ENCODE data around the gene DDX52. TPM values are rescaled to one million over a fixed set of nuclear protein-coding genes. Genes with fewer than 3 reads are reported as not detected.
A peak's percentile ranks its signal among the peaks of the same experiment; 100 is the strongest.
"Not testable (repeated sequence)": the region's sequence is repeated elsewhere in the genome, so short reads cannot be mapped to it uniquely, and the experiment has no call there.

DDX52 gene
- total RNA-seq, 4 donors from 2014 or later: 13.1 to 16.9 (median 14.7) TPM

DNA sequence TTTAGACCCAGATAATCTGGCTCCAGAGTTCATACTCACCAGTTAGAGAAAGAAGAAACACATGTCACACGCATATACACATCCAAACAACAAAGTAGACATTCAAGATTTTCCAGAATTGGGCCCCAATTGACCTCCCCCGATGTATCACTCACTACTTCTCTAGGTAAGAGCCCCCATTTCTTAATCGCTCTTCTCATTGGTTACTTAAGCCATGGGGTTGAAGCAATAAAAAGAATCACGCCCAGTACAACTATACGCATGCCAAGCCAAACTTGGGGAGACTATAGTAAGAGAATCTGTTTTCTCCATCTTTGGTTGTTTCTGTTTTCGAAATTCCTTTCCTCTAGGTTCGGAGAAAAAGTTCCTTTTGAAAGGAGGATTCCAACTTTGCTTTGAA, 565 bp downstream of the DDX52 start:
- ATAC-seq: peak; percentile 31 to 56
- intact Hi-C loops (cut with DNase I; ENCODE audit: low total_unique reads): loop anchor here (2.0 kb wide), 1 partner anchor 34 kb away; the partner anchor contains the start of gene SYNRG
- in situ Hi-C loops (cut with MboI; ENCODE audit: low sequenced_read_pairs in 4 of 4): no loop called here
- H3K36me3 ChIP-seq: peaks cover 0 to 14% of the 10 kb centered on the region in 2 donors
- H3K27me3 ChIP-seq: peaks cover 0 to 5% (median 0%) of the 10 kb centered on the region in 3 donors
- peak overlapping the region; percentile 86 to 90 (median 88) for H3K27ac ChIP-seq
- no peak for DNase-seq
- no peak for TF ChIP-seq POLR2A (IDR thresholded peaks at IDR 0.05)
- TF ChIP-seq, protein P1, sequence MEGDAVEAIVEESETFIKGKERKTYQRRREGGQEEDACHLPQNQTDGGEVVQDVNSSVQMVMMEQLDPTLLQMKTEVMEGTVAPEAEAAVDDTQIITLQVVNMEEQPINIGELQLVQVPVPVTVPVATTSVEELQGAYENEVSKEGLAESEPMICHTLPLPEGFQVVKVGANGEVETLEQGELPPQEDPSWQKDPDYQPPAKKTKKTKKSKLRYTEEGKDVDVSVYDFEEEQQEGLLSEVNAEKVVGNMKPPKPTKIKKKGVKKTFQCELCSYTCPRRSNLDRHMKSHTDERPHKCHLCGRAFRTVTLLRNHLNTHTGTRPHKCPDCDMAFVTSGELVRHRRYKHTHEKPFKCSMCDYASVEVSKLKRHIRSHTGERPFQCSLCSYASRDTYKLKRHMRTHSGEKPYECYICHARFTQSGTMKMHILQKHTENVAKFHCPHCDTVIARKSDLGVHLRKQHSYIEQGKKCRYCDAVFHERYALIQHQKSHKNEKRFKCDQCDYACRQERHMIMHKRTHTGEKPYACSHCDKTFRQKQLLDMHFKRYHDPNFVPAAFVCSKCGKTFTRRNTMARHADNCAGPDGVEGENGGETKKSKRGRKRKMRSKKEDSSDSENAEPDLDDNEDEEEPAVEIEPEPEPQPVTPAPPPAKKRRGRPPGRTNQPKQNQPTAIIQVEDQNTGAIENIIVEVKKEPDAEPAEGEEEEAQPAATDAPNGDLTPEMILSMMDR (IDR thresholded peaks at IDR 0.05 in 4 of 5, conservative IDR thresholded peaks at IDR 0.05 in 1 of 5): no peak
- H3K9me3 ChIP-seq: no peaks in the 10 kb centered on the region
- peaks cover 12 to 21% of the 10 kb centered on the region in 2 donors for H3K4me1 ChIP-seq
- peak overlapping the region; percentile 78 to 84 (median 78) for H3K4me3 ChIP-seq

DNA sequence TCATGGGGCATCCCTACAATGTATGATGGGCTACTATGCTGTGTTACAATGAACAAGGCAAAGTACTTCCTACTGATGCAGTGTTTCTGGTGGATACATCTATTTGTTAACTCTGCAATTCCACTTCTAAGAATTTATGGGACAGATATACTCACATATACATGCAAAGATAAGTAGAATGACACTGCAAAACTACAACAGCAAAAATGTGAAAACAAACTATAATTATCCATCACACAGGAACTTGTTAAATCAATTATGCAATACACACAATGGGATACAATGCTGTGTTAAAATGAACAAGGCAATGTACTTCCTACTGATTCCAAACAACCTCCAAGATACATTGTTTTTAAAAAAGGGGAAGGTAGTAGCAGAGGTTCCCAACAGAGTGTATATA, 3.2 kb downstream of the DDX52 start:
- Histone ChIP-seq H3K9me3 (no peaks in the 10 kb centered on the region), H3K27ac (no peak overlapping the region), H3K4me1 (peaks cover 12 to 21% of the 10 kb centered on the region in 2 donors), H3K36me3 (peaks cover 0 to 30% of the 10 kb centered on the region in 2 donors), H3K4me3 (no peak overlapping the region), H3K27me3 (no peaks in the 10 kb centered on the region)
- DNase-seq: no peak
- no peak for ATAC-seq
- no peak for TF ChIP-seq POLR2A (IDR thresholded peaks at IDR 0.05)
- TF ChIP-seq, protein P1 (IDR thresholded peaks at IDR 0.05 in 4 of 5, conservative IDR thresholded peaks at IDR 0.05 in 1 of 5): no peak
- intact Hi-C loops (cut with DNase I; ENCODE audit: low total_unique reads) (no loop called here), in situ Hi-C loops (cut with MboI; ENCODE audit: low sequenced_read_pairs in 4 of 4) (no loop called here)

DNA sequence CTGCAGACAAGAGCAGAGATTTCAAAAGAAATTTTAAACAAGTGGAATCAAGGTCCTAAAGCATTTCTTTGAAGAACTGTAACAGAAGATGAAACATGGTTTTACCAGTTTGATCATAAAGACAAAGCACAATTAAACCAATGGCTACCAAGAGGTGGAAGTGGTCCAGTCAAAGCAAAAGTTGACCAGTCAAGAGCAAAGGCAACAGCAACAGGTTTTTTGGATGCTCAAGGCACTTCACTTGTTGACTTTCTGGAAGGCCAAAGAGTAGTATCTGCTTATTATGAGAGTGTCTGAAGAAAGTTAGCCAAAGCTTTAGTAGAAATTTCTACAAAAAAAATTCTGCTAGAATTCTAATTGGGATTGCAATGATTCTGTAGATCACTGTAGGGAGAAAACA, 5.3 kb downstream of the DDX52 start:
- intact Hi-C loops (cut with DNase I; ENCODE audit: low total_unique reads) (no loop called here), in situ Hi-C loops (cut with MboI; ENCODE audit: low sequenced_read_pairs in 4 of 4) (no loop called here)
- H3K27me3 ChIP-seq: no peaks in the 10 kb centered on the region
- no peak for ATAC-seq
- peaks cover 12 to 15% of the 10 kb centered on the region in 2 donors for H3K4me1 ChIP-seq
- H3K27ac ChIP-seq: no peak overlapping the region
- H3K36me3 ChIP-seq: peaks cover 0 to 34% of the 10 kb centered on the region in 2 donors
- no peak for DNase-seq
- no peaks in the 10 kb centered on the region for H3K9me3 ChIP-seq
- no peak for TF ChIP-seq POLR2A (IDR thresholded peaks at IDR 0.05)
- TF ChIP-seq, protein P1 (IDR thresholded peaks at IDR 0.05 in 4 of 5, conservative IDR thresholded peaks at IDR 0.05 in 1 of 5): no peak
- H3K4me3 ChIP-seq: no peak overlapping the region

DNA sequence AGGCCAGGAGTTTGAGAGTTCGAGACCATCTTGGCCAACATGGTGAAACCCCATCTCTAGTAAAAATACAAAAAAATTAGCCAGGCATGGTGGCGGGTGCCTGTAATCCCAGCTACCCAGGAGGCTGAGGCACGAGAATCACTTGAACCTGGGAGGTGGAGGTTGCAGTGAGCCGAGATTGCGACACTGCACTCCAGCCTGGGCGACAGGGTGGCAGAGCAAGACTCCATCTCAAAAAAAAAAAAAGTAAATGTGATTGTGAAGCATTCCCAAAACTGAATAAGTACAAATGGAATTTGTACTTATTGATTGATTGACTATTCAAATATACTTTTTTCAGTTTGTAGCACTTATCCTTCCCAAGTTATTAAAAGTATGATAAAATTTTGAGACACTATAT, 26.8 kb downstream of the DDX52 start:
- ATAC-seq; H3K27me3 ChIP-seq; H3K4me3 ChIP-seq; H3K9me3 ChIP-seq; DNase-seq; intact Hi-C loops (cut with DNase I; ENCODE audit: low total_unique reads); H3K27ac ChIP-seq; H3K4me1 ChIP-seq: not testable (repeated sequence)
- in situ Hi-C loops (cut with MboI; ENCODE audit: low sequenced_read_pairs in 4 of 4): loop anchor here in 1 of 4 donors (25.0 kb wide), 1 partner anchor 1079 kb away; the partner anchor contains the start of genes GGNBP2, MYO19 and PIGW
- H3K36me3 ChIP-seq: peaks cover 3 to 79% of the 10 kb centered on the region in 2 donors

DNA sequence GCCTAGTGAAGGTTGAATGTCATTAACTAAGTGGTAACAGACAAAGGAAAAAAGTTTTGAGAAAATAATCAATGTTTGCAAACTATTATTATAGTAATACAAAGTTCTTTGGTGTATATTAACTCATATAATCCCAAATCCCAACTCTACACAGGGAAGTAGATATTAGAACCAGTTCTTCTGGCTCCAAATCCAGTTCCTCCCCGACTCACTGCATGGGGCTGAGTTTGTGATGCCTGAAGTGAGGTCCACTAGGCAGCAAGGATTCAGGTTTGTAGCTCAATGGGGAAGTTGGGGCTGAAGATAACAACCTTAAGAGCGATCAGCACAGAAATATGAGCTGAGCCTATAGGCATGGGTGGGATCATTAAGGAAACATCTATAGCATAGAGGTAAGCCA, 28.4 kb downstream of the DDX52 start:
- DNase-seq (no peak), ATAC-seq (no peak)
- H3K36me3 ChIP-seq: peaks cover 0 to 63% of the 10 kb centered on the region in 2 donors
- no peaks in the 10 kb centered on the region for H3K9me3 ChIP-seq
- no peak overlapping the region for H3K4me3 ChIP-seq
- in situ Hi-C loops (cut with MboI; ENCODE audit: low sequenced_read_pairs in 4 of 4): loop anchor here in 1 of 4 donors (25.0 kb wide), 1 partner anchor 1078 kb away; the partner anchor contains the start of genes GGNBP2, MYO19 and PIGW
- peaks cover 0 to 2% of the 10 kb centered on the region in 2 donors for H3K4me1 ChIP-seq
- H3K27me3 ChIP-seq: no peaks in the 10 kb centered on the region
- TF ChIP-seq POLR2A (IDR thresholded peaks at IDR 0.05): no peak
- TF ChIP-seq, protein P1 (IDR thresholded peaks at IDR 0.05 in 4 of 5, conservative IDR thresholded peaks at IDR 0.05 in 1 of 5): no peak
- intact Hi-C loops (cut with DNase I; ENCODE audit: low total_unique reads): no loop called here
- H3K27ac ChIP-seq: no peak overlapping the region

Measured in gastrocnemius medialis (tissue), 4 donors.